Measurements from ENCODE around the gene TMEM182.

The TMEM182 gene

DNA sequence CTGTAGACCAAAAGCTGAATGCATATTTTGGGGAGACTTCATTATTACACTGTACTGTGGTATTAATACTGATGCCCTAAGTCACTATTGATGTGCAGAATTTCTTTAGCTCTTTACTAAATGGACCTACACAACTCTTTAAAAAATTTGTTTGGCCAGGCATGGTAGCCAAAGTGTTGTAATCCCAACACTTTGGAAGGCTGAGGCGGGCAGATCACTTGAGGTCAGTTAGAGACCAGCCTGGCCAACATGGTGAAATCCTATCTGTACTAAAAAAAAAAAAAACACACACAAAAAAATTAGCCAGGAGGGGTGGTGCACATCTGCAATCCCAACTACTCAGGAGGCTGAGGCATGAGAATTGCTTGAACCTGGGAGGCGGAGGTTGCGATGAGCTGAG is 6.4 kb downstream of the TMEM182 start:
- no peak overlapping the region for H3K4me3 ChIP-seq (ENCODE audit: low read depth, low read length)
- no peak for DNase-seq (ENCODE audit: low read depth)
- TF ChIP-seq, protein P1, sequence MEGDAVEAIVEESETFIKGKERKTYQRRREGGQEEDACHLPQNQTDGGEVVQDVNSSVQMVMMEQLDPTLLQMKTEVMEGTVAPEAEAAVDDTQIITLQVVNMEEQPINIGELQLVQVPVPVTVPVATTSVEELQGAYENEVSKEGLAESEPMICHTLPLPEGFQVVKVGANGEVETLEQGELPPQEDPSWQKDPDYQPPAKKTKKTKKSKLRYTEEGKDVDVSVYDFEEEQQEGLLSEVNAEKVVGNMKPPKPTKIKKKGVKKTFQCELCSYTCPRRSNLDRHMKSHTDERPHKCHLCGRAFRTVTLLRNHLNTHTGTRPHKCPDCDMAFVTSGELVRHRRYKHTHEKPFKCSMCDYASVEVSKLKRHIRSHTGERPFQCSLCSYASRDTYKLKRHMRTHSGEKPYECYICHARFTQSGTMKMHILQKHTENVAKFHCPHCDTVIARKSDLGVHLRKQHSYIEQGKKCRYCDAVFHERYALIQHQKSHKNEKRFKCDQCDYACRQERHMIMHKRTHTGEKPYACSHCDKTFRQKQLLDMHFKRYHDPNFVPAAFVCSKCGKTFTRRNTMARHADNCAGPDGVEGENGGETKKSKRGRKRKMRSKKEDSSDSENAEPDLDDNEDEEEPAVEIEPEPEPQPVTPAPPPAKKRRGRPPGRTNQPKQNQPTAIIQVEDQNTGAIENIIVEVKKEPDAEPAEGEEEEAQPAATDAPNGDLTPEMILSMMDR (IDR thresholded peaks at IDR 0.05; ENCODE audit: insufficient read depth, low read depth, low read length, missing control alignments): no peak

DNA sequence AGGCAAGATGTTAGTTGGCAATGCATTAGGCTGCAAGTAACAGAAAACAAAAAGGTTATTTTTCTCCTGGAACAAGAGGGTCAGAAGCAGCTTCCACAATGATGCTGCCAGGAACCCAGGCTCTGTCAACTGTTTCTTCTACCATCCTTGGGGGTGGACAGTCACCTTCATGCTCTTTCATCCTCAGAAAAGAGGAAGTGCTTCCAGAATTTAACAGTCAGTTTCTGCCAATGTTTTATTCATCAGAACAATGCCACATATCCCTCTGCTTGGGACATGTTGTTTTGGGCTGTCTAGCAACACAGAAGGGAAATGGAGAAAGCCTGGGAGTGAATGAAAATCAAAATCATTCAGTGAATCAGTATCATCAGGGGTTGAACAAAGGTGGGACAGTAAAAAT is 7.1 kb downstream of the TMEM182 start:
- no peak overlapping the region for H3K4me3 ChIP-seq (ENCODE audit: low read depth, low read length)
- no peak for DNase-seq (ENCODE audit: low read depth)
- TF ChIP-seq, protein P1 (IDR thresholded peaks at IDR 0.05; ENCODE audit: insufficient read depth, low read depth, low read length, missing control alignments): no peak

DNA sequence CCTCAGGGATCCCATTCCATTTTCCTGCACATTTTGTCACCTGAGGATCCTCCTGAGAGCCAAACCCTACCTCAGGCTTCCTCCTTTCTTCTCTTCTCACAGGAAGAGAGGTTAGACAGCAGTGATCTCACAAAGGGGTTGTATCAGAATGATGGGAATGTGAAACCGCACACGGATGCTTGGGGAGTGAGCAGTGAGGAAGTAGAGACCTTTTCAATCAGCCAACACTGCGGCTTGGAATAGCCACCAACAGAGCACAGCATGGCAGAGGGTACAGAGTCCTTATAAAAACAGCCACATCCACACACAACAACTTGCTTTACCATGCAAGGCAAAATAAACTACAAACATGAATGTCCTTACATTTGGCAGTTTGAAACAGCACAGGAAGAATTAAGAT is 8.7 kb downstream of the TMEM182 start:
- DNase-seq (ENCODE audit: low read depth): no peak
- TF ChIP-seq, protein P1 (IDR thresholded peaks at IDR 0.05; ENCODE audit: insufficient read depth, low read depth, low read length, missing control alignments): no peak
- H3K4me3 ChIP-seq (ENCODE audit: low read depth, low read length): no peak overlapping the region

DNA sequence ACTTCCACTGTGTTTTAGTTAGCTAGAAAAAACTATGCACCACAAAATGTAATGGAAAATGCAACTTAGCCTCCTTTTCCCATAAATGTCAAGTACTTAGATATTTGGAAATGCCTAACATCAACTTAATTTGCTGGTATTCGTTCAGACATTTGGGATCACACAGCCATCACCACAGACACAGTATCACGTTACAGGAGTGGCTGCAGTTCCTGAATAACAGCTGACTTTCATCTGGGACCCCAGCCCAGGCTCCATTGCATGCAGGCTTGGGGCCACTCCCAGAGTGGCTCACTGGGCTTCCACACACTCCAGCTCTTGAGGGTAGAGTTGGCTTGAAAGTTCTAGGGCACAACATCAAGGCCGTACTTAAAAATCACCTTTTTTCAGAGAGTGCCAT is 9.3 kb downstream of the TMEM182 start:
- TF ChIP-seq, protein P1 (IDR thresholded peaks at IDR 0.05; ENCODE audit: insufficient read depth, low read depth, low read length, missing control alignments): no peak
- no peak for DNase-seq (ENCODE audit: low read depth)
- H3K4me3 ChIP-seq (ENCODE audit: low read depth, low read length): no peak overlapping the region

DNA sequence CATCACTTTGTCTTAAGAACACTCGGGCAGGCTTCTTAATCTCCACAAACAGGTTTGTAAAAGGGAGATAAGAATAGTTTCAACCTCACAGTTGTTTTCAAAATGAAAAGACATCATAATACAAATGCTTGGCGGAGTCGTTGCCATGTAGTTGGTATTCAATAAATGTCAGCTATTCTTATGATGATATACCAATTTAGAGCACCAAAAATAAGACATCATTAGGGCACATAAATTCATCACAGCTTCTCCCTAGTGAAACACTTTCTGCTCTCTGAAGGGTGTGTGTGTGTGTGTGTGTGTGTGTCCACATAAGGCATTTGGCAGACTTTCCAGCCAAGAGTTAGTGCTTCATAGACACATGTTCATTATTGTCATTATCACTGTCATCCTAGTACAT is 10.8 kb downstream of the TMEM182 start:
- H3K4me3 ChIP-seq (ENCODE audit: low read depth, low read length): no peak overlapping the region
- no peak for DNase-seq (ENCODE audit: low read depth)
- TF ChIP-seq, protein P1 (IDR thresholded peaks at IDR 0.05; ENCODE audit: insufficient read depth, low read depth, low read length, missing control alignments): no peak

DNA sequence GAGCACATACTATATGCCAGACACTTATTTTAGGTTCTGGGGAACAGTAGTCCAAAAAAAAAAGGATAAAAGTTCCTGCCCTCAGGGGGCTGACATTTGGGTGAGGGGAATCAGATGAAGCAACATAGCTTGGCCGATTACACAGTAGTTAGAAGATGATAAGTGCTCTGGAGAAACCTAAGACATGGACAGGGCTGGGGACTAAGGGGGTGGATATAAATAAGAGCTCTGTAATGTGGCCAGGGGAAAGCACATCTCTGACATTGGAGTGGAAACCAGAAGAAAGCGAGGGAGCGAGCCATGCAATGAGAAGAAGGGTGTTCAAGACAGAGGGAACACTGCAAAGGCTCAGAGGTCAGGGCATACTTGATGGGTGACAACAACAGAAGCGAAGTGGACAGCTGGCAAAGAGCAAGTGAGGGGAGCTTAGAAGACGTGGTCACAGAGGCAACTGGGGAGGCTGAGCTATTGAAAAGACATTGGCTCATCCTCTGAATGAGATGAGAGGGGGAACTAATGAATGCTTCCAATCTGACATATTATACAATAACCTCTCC is 11.4 kb downstream of the TMEM182 start:
- TF ChIP-seq, protein P1 (IDR thresholded peaks at IDR 0.05; ENCODE audit: insufficient read depth, low read depth, low read length, missing control alignments): no peak
- no peak for DNase-seq (ENCODE audit: low read depth)
- no peak overlapping the region for H3K4me3 ChIP-seq (ENCODE audit: low read depth, low read length)

DNA sequence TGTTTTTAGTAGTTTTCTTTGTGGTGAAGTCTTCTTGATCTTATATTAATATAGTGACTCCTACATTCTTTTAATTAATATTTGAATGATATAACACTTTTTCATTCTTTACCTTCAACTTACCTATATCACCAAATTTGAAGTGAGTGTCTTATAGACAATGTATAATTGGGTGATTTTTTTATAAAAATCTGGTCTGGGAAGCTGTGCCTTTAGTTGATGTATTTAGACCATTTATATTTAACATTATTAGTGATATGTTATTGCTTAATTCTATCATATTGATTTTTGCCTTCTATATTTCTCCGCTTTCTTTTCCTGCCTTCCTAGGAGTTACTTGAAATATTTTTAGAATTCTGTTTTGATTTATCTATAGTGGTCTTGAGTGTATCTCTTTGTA is 16.4 kb downstream of the TMEM182 start:
- DNase-seq (ENCODE audit: low read depth): no peak
- TF ChIP-seq, protein P1 (IDR thresholded peaks at IDR 0.05; ENCODE audit: insufficient read depth, low read depth, low read length, missing control alignments): no peak
- no peak overlapping the region for H3K4me3 ChIP-seq (ENCODE audit: low read depth, low read length)

All from GM12865 (cell line).